HG03139 (cell line): ENCODE data around the gene HEATR5B.
"Not testable (repeated sequence)": the region's sequence is repeated elsewhere in the genome, so short reads cannot be mapped to it uniquely, and the experiment has no call there.

ENCODE experiments used
- ATAC-seq: cut with Tn5 transposase; IDR thresholded peaks from one replicate; pipeline ENCODE4 v1.9.1; 2021; ENCODE audit not compliant: unreplicated experiment

Gene HEATR5B

DNA sequence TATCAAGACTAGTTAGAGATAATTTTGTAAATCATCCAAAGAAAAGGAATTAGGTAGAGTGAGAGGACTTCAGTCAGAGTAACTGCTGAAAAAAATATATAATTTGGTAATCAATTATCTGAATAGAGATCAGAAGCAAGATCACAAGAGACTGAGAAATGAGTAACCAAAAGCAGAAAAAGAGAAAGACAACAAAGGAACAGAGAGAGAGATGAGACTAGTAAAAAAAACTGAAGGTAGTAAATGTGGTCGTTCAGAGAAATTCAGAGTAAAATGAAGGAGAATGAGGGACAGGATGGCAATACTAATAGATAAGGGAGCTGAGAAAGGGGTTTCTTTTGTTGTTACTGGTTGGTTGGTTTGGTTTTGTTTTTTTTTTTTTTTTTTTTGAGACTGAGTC is 134.3 kb downstream of the HEATR5B start:
- no peak for ATAC-seq

DNA sequence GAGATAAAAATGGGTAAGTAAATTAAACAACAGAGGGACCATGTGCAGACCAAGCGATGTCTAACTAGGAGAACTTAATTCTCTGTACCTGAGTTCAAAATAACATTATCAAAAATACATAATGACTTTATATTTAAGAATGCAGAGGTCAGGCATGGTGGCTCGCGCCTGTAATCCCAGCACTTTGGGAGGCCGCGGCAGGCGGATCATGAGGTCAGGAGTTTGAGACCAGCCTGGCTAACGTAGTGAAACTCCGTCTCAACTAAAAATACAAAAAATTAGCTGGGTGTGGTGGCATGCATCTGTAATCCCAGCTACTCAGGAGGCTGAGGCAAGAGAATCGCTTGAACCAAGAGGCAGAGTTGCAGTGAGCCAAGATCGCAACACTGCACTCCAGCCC is 138.9 kb downstream of the HEATR5B start:
- not testable (repeated sequence) for ATAC-seq

DNA sequence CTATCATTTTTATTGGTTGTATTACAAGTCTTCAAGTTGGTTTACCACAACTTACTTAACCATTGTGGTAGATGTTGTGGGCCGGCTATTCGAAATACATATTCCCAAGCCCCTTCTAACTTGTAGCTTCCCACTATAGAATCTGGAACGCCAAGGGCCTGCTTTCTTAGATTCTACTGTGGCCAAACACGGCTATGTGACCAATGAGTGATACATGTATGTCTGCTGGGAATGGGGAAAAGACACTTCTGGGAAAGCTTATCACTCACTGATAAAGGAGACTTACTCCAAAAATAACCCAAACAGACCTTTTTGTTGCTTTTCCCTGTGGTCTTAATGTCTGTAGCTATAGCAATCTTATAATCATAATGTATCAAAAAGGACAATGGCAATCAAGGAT is 142.3 kb downstream of the HEATR5B start:
- ATAC-seq = no peak

- not testable (repeated sequence) for ATAC-seq
Measured at GRCh38 chr2:36936526-36936925, 147.6 kb downstream of the HEATR5B start.

GRCh38 chr2:36931688-36932087 is 152.5 kb downstream of the HEATR5B start:
- not testable (repeated sequence) for ATAC-seq
